PC-3 (cell line): ENCODE measurements around the gene ADAMTS17. TPM values are rescaled to one million over a fixed set of nuclear protein-coding genes. Genes with fewer than 3 reads are reported as not detected.
A peak's percentile ranks its signal among the peaks of the same experiment; 100 is the strongest.

Experiments used
- ATAC-seq: fragments of 200-7000 bp; cut with Tn5 transposase; 2 replicates; pipeline ENCODE4 v1.9.1; 2020; ENCODE audit warnings: mild to moderate bottlenecking, moderate library complexity
- BruUV-seq: library from RNA; stranded (reverse); fragments of 400-500 nt; replicated peaks from 2 replicates; lab custom pipeline; 2021; lab: Mats Ljungman, UMichigan
- CTCF ChIA-PET: fragments of 300-600 bp; sonication (Branson Sonifier 250); formaldehyde crosslinking; loops from one replicate; lab custom pipeline; 2022; ENCODE audit warnings: antibody characterized with exemption; lab: Charles Lee
- POLR2A ChIA-PET: fragments of 300-600 bp; sonication (Branson Sonifier 250); formaldehyde crosslinking; loops from one replicate; lab custom pipeline; 2022; ENCODE audit warnings: antibody characterized with exemption; ENCODE audit not compliant: unreplicated experiment; lab: Charles Lee
- DNase-seq: peaks from one replicate; pipeline ENCODE4 v3.0.0-alpha.2; 2015
- H2AFZ ChIP-seq: fragments of 300-600 bp; sonication (generic); 2 replicates; pipeline ENCODE4 v1.6.0; 2016; ENCODE audit warnings: antibody characterized with exemption, low read length
- H3F3A ChIP-seq: fragments of 300-600 bp; sonication (generic); one replicate; pipeline ENCODE4 v1.6.0; 2017; ENCODE audit warnings: antibody characterized with exemption, low read length, control low read depth, mild to moderate bottlenecking; ENCODE audit not compliant: unreplicated experiment
- H3K27ac ChIP-seq: fragments of 300-600 bp; sonication (generic); 2 replicates; pipeline ENCODE4 v1.5.1; 2016; ENCODE audit warnings: mild to moderate bottlenecking, low read length
- H3K27me3 ChIP-seq: fragments of 300-600 bp; sonication (generic); 2 replicates; pipeline ENCODE4 v1.6.1; 2016; ENCODE audit warnings: low read length, mixed read lengths
- H3K36me3 ChIP-seq: fragments of 300-600 bp; sonication (generic); 2 replicates; pipeline ENCODE4 v1.6.1; 2016; ENCODE audit warnings: low read depth, mixed run types, low read length, mixed read lengths
- H3K4me1 ChIP-seq: fragments of 300-600 bp; sonication (generic); 2 replicates; pipeline ENCODE4 v1.5.1; 2016; ENCODE audit warnings: low read length; ENCODE audit not compliant: insufficient read depth
- H3K4me2 ChIP-seq: fragments of 300-600 bp; sonication (generic); 2 replicates; pipeline ENCODE4 v1.6.0; 2016; ENCODE audit warnings: low read length
- H3K4me3 ChIP-seq: fragments of 300-600 bp; sonication (generic); 2 replicates; pipeline ENCODE4 v1.5.1; 2016; ENCODE audit warnings: mild to moderate bottlenecking, low read length, mixed read lengths
- H3K79me2 ChIP-seq: fragments of 300-600 bp; sonication (generic); 2 replicates; pipeline ENCODE4 v1.6.1; 2017; ENCODE audit warnings: low read length, mixed read lengths
- H3K9ac ChIP-seq: fragments of 300-600 bp; sonication (generic); 2 replicates; pipeline ENCODE4 v1.6.0; 2016; ENCODE audit warnings: mild to moderate bottlenecking, low read length
- H3K9me2 ChIP-seq: fragments of 300-600 bp; sonication (generic); replicated peaks from 2 replicates; pipeline ENCODE4 v1.6.1; 2016; ENCODE audit warnings: mixed run types, low read length, mixed read lengths
- H3K9me3 ChIP-seq: fragments of 300-600 bp; sonication (generic); 2 replicates; pipeline ENCODE4 v1.6.1; 2016; ENCODE audit warnings: low read length, mixed read lengths
- H4K20me1 ChIP-seq: fragments of 300-600 bp; sonication (generic); 2 replicates; pipeline ENCODE4 v1.6.1; 2016; ENCODE audit warnings: low read length, mixed read lengths
- EZH2 ChIP-seq: fragments of 300-600 bp; sonication (generic); IDR thresholded peaks from one replicate; pipeline ENCODE4 v1.6.1; 2017; ENCODE audit warnings: antibody characterized with exemption, mild to moderate bottlenecking, low read length; ENCODE audit not compliant: unreplicated experiment
- EZH2phosphoT487 ChIP-seq: fragments of 300-600 bp; sonication (generic); IDR thresholded peaks from 2 replicates; pipeline ENCODE4 v1.6.1; 2018; ENCODE audit warnings: mild to moderate bottlenecking, antibody characterized with exemption, low read length, borderline replicate concordance
- intact Hi-C: fragments of 100-400 bp; cut with micrococcal nuclease; formaldehyde crosslinking; loops from 2 replicates; pipeline ENCODE4 v1.9.0; 2023
- total RNA-seq: library from RNA; depleted of rRNA; stranded (reverse); fragments of >200 nt; gene quantifications from 2 replicates; pipeline ENCODE4 v1.2.3, GENCODE V29; 2014
- TF ChIP-seq, protein P1 (sequence below): fragments of 300-600 bp; sonication (generic); conservative IDR thresholded peaks from 2 replicates; pipeline ENCODE4 v1.5.1; 2017; ENCODE audit warnings: antibody characterized with exemption, low read depth, mild to moderate bottlenecking, low read length

The ADAMTS17 gene
- total RNA-seq, 1 experiment from 2014 or later, result 6.9 TPM

DNA sequence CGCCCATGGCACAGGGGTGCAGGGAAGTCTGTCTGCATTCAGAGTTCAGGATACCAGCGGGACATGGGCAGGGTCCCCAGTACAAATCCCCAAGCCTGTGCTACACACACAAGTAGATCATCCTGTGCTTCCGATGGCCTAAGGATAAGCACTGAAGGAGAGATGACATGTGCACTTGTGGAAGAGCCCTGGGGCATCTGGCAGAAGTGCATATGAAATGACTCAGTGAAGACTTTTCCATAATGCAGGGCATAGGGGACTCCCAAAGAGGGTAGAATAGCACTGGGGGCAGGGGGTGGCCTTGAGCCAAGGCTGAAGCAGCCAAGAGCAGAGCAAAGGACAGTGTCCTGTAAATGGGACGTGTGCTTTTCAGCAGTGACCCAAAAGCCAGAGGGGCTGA, 22.9 kb downstream of the ADAMTS17 start:
- POLR2A ChIA-PET, result no interaction called here
- Histone ChIP-seq H3K4me3 (no peak overlapping the region), H3K27me3 (no peaks in the 10 kb centered on the region), H3K4me2 (peak overlapping the region; percentile 65), H3K79me2 (no peaks in the 10 kb centered on the region), H2AFZ (no peak overlapping the region), H3K9me3 (no peaks in the 10 kb centered on the region), H4K20me1 (no peaks in the 10 kb centered on the region), H3K9me2 (no peaks in the 10 kb centered on the region), H3K36me3 (peaks cover 3% of the 10 kb centered on the region; the same call in 1 of the 2 replicates), H3K9ac (no peak overlapping the region), H3F3A (no peaks in the 10 kb centered on the region), H3K27ac (peak overlapping the region; percentile 52), H3K4me1 (peaks cover 16% of the 10 kb centered on the region)
- intact Hi-C loops, result no loop called here
- no TSS peak for BruUV-seq
- ATAC-seq (peak; percentile 95), DNase-seq (peak; percentile 92)
- TF ChIP-seq, protein P1, sequence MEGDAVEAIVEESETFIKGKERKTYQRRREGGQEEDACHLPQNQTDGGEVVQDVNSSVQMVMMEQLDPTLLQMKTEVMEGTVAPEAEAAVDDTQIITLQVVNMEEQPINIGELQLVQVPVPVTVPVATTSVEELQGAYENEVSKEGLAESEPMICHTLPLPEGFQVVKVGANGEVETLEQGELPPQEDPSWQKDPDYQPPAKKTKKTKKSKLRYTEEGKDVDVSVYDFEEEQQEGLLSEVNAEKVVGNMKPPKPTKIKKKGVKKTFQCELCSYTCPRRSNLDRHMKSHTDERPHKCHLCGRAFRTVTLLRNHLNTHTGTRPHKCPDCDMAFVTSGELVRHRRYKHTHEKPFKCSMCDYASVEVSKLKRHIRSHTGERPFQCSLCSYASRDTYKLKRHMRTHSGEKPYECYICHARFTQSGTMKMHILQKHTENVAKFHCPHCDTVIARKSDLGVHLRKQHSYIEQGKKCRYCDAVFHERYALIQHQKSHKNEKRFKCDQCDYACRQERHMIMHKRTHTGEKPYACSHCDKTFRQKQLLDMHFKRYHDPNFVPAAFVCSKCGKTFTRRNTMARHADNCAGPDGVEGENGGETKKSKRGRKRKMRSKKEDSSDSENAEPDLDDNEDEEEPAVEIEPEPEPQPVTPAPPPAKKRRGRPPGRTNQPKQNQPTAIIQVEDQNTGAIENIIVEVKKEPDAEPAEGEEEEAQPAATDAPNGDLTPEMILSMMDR, result no peak
- TF ChIP-seq EZH2 (no peak), EZH2phosphoT487 (no peak)
- CTCF ChIA-PET, result no interaction called here

DNA sequence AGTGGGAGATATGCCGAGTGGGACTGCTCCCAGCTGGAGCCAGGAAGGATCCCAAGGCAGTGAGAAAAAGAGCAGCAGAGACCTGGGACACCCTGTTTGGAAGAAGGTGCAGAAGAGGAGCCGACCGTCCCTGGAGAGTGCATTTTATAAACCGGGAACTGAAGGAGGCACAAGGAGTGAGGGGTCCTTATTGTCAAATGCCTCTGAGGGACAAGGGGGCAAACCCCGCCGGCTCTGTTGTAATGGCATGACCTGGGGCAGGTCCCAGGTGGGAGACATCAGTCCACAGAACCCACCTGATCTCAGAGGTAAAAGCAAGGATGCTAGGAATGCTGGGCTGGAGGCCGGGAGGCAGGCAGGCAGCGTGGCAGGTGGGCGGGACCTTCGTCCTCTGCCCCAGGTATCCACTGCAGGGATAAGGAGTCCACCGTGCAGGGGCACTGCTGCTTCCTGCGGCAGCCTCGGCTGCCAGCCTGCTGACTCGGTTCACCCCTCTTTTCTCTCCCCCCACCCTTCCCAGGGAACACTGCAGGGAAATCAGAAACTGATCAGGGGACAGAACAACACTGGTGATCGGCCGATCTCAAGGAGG, 26.9 kb downstream of the ADAMTS17 start:
- H3K9ac ChIP-seq, result no peak overlapping the region
- DNase-seq (no peak), ATAC-seq (no peak)
- H3K9me2 ChIP-seq, result no peaks in the 10 kb centered on the region
- no peak overlapping the region for H3K4me2 ChIP-seq
- TF ChIP-seq, protein P1, result no peak
- TF ChIP-seq EZH2 (no peak), EZH2phosphoT487 (no peak)
- POLR2A ChIA-PET, result no interaction called here
- no peaks in the 10 kb centered on the region for H3F3A ChIP-seq
- CTCF ChIA-PET, result no interaction called here
- H4K20me1 ChIP-seq, result no peaks in the 10 kb centered on the region
- intact Hi-C loops, result no loop called here
- H3K27ac ChIP-seq, result no peak overlapping the region
- no peak overlapping the region for H2AFZ ChIP-seq
- BruUV-seq, result no TSS peak
- H3K4me1 ChIP-seq, result peaks cover 16% of the 10 kb centered on the region
- no peaks in the 10 kb centered on the region for H3K9me3 ChIP-seq
- H3K4me3 ChIP-seq, result no peak overlapping the region
- no peaks in the 10 kb centered on the region for H3K27me3 ChIP-seq
- H3K36me3 ChIP-seq, result peaks cover 3% of the 10 kb centered on the region; the same call in 1 of the 2 replicates
- H3K79me2 ChIP-seq, result no peaks in the 10 kb centered on the region

DNA sequence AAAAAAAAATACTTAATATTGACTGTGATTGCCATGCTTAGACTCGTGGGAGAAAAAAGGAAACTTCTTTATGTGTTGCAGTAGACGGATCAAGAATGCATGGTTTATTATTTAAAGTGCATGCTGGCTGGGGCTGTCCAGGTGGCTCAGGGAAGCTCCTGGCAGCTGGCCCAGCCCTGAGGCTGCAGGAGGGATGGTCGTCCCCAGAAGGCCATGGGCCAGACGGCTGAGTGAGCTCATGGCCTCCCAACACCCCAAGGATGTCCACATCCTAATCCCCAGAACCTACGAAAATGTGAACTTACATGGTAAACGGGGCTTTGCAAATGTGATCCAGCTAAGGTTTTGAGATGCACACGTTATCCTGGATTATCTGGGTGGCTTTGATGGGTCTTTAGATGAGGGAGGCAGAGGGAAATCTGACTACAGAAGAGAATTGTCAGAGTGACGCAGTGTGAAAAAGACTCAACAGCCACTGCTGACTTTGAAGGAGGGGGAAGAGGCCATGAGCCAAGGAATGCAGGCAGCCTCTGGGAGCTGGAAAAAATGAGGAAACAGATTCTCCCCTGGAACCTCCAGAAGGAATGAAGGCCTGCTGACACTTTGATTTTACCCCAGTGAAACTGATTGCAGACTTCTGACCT, 29.8 kb downstream of the ADAMTS17 start:
- H3K27me3 ChIP-seq, result no peaks in the 10 kb centered on the region
- no peak for TF ChIP-seq EZH2
- TF ChIP-seq, protein P1, result no peak
- no peak for TF ChIP-seq EZH2phosphoT487
- no peak overlapping the region for H3K4me3 ChIP-seq
- DNase-seq (no peak), ATAC-seq (no peak)
- H3K79me2 ChIP-seq, result no peaks in the 10 kb centered on the region
- no peaks in the 10 kb centered on the region for H3K9me2 ChIP-seq
- ChIA-PET CTCF (no interaction called here), POLR2A (no interaction called here)
- no peaks in the 10 kb centered on the region for H3K4me1 ChIP-seq
- H3F3A ChIP-seq, result no peaks in the 10 kb centered on the region
- H3K36me3 ChIP-seq, result no peaks in the 10 kb centered on the region
- no peaks in the 10 kb centered on the region for H3K9me3 ChIP-seq
- H3K4me2 ChIP-seq, result no peak overlapping the region
- no peak overlapping the region for H2AFZ ChIP-seq
- no TSS peak for BruUV-seq
- no peak overlapping the region for H3K27ac ChIP-seq
- H4K20me1 ChIP-seq, result no peaks in the 10 kb centered on the region
- no peak overlapping the region for H3K9ac ChIP-seq
- intact Hi-C loops, result no loop called here
